ENCODE results near the gene LIPT2.

- TF ChIP-seq CTCF (IDR thresholded peaks at IDR 0.05): no peak
- TF ChIP-seq POLR2A (IDR thresholded peaks at IDR 0.05): no peak
Measured at GRCh38 chr11:74465291-74465708, 28.2 kb downstream of the LIPT2 start.

All from thyroid gland (tissue), 4 donors.